Neural cell (in vitro differentiated cells): ENCODE results near the gene SHF. TPM values are rescaled to one million over a fixed set of nuclear protein-coding genes. Genes with fewer than 3 reads are reported as not detected.

Source experiments
- H2AFZ ChIP-seq: fragments of 200-600, 300-800 bp; sonication (generic), shearing (Covaris generic); 2 replicates; pipeline ENCODE4 v1.6.0; 2014; ENCODE audit warnings: low read depth, mild to moderate bottlenecking, antibody characterized with exemption, low read length, moderate library complexity
- H3F3A ChIP-seq: fragments of 200-600 bp; shearing (Covaris generic); 2 replicates; pipeline ENCODE4 v1.6.1; 2016; ENCODE audit warnings: mild to moderate bottlenecking, moderate library complexity, mixed read lengths, antibody characterized with exemption, low read length; ENCODE audit not compliant: insufficient read depth, poor library complexity, severe bottlenecking
- H3K27ac ChIP-seq: fragments of 200-600, 300-800 bp; sonication (generic), shearing (Covaris generic); 2 replicates; pipeline ENCODE4 v1.5.1; 2014; ENCODE audit warnings: mild to moderate bottlenecking, low read length, moderate library complexity
- H3K27me3 ChIP-seq: fragments of 300-800, 200-600 bp; sonication (generic), shearing (Covaris generic); 2 replicates; pipeline ENCODE4 v1.6.0; 2014; ENCODE audit warnings: mild to moderate bottlenecking, low read depth, low read length, moderate library complexity; ENCODE audit not compliant: insufficient read depth
- H3K36me3 ChIP-seq: fragments of 300-800, 200-600 bp; sonication (generic), shearing (Covaris generic); 2 replicates; pipeline ENCODE4 v1.5.1; 2014; ENCODE audit warnings: mild to moderate bottlenecking, antibody characterized with exemption, low read length, moderate library complexity; ENCODE audit not compliant: insufficient read depth
- H3K4me2 ChIP-seq: fragments of 300-800, 200-600 bp; sonication (generic), shearing (Covaris generic); 2 replicates; pipeline ENCODE4 v1.6.0; 2014; ENCODE audit warnings: mild to moderate bottlenecking, low read length
- H3K4me3 ChIP-seq: fragments of 300-800, 200-600 bp; sonication (generic), shearing (Covaris generic); 2 replicates; pipeline ENCODE4 v1.5.1; 2014; ENCODE audit warnings: mild to moderate bottlenecking, low read length, moderate library complexity
- H3K79me2 ChIP-seq: fragments of 200-600 bp; shearing (Covaris generic); replicated peaks from 2 replicates; pipeline ENCODE4 v1.6.0; 2014; ENCODE audit warnings: mild to moderate bottlenecking, low read length, moderate library complexity; ENCODE audit not compliant: insufficient read depth
- H3K9ac ChIP-seq: fragments of 300-800, 200-600 bp; sonication (generic), shearing (Covaris generic); 2 replicates; pipeline ENCODE4 v1.6.1; 2016; ENCODE audit warnings: mild to moderate bottlenecking, low read length, mixed read lengths
- H3K9me2 ChIP-seq: fragments of 200-600 bp; shearing (Covaris generic); 2 replicates; pipeline ENCODE4 v1.6.1; 2016; ENCODE audit warnings: mild to moderate bottlenecking, low read length, mixed read lengths; ENCODE audit not compliant: insufficient read depth
- H3K9me3 ChIP-seq: fragments of 200-600, 300-800 bp; sonication (generic), shearing (Covaris generic); 2 replicates; pipeline ENCODE4 v1.6.1; 2016; ENCODE audit warnings: mild to moderate bottlenecking, mixed run types, low read length, moderate library complexity, mixed read lengths
- H4K20me1 ChIP-seq: fragments of 200-600 bp; shearing (Covaris generic); 2 replicates; pipeline ENCODE4 v1.6.1; 2016; ENCODE audit warnings: mild to moderate bottlenecking, mixed run types; ENCODE audit not compliant: insufficient read depth
- EZH2 ChIP-seq: fragments of 200-600, 300-800 bp; shearing (Covaris generic), sonication (generic); IDR thresholded peaks from 2 replicates; pipeline ENCODE4 v1.6.1; 2014; ENCODE audit warnings: antibody characterized with exemption, low read length, borderline replicate concordance, mild to moderate bottlenecking; ENCODE audit not compliant: insufficient read depth, poor library complexity, severe bottlenecking
- MXI1 ChIP-seq: fragments of 450-650 bp; conservative IDR thresholded peaks from 2 replicates; pipeline ENCODE4 v1.6.1; 2014; ENCODE audit warnings: antibody characterized with exemption, mild to moderate bottlenecking; ENCODE audit not compliant: poor library complexity, severe bottlenecking
- POLR2AphosphoS5 ChIP-seq: IDR thresholded peaks from 2 replicates; pipeline ENCODE4 v1.6.1; 2012
- RAD21 ChIP-seq: fragments of 450-650 bp; conservative IDR thresholded peaks from 2 replicates; pipeline ENCODE4 v1.6.1; 2014; ENCODE audit warnings: antibody characterized with exemption, mild to moderate bottlenecking, moderate library complexity
- SMC3 ChIP-seq: fragments of 450-650 bp; conservative IDR thresholded peaks from 2 replicates; pipeline ENCODE4 v1.6.1; 2014; ENCODE audit warnings: antibody characterized with exemption, mild to moderate bottlenecking, moderate library complexity; ENCODE audit not compliant: poor library complexity
- polyA plus RNA-seq: library from polyadenylated mRNA; depleted of rRNA; stranded (reverse); fragments of >200 nt; gene quantifications from 2 replicates; pipeline ENCODE4 v1.2.3, GENCODE V29; 2014
- TF ChIP-seq, protein P1 (sequence below): fragments of 450-650 bp; IDR thresholded peaks from 2 replicates; pipeline ENCODE4 v1.5.1; 2014; ENCODE audit warnings: antibody characterized with exemption, mild to moderate bottlenecking, moderate library complexity; ENCODE audit not compliant: poor library complexity, severe bottlenecking
- TF ChIP-seq, protein P2 (sequence below): IDR thresholded peaks from 2 replicates; pipeline ENCODE4 v1.6.1; 2012; ENCODE audit warnings: borderline replicate concordance

SHF gene
- polyA plus RNA-seq, 1 donor from 2014 or later, result 41.5 TPM

DNA sequence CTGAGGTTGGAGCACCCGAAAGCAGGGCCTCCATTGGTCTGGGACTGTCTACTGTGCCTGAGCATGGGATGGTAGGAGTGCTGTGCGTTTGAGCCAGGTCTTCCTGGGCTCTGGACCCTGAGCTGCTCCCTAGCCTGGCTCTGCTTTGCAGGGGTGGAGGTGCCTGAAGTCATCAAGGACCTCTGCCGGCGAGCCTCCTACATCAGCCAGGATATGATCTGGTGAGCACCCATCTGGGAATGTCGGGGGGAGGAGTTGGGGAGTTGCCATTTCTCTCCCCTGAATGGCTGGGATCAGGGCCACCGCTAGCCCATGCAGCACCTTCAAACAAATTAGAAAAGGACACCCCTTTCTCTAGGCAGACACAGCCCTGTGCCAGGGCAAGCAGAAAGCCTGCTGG is 37.3 kb downstream of the SHF start:
- TF ChIP-seq, protein P1, sequence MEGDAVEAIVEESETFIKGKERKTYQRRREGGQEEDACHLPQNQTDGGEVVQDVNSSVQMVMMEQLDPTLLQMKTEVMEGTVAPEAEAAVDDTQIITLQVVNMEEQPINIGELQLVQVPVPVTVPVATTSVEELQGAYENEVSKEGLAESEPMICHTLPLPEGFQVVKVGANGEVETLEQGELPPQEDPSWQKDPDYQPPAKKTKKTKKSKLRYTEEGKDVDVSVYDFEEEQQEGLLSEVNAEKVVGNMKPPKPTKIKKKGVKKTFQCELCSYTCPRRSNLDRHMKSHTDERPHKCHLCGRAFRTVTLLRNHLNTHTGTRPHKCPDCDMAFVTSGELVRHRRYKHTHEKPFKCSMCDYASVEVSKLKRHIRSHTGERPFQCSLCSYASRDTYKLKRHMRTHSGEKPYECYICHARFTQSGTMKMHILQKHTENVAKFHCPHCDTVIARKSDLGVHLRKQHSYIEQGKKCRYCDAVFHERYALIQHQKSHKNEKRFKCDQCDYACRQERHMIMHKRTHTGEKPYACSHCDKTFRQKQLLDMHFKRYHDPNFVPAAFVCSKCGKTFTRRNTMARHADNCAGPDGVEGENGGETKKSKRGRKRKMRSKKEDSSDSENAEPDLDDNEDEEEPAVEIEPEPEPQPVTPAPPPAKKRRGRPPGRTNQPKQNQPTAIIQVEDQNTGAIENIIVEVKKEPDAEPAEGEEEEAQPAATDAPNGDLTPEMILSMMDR, result no peak
- no peak for TF ChIP-seq POLR2AphosphoS5
- no peak for TF ChIP-seq SMC3
- no peak for TF ChIP-seq EZH2
- H3K27ac ChIP-seq, result no peak overlapping the region

DNA sequence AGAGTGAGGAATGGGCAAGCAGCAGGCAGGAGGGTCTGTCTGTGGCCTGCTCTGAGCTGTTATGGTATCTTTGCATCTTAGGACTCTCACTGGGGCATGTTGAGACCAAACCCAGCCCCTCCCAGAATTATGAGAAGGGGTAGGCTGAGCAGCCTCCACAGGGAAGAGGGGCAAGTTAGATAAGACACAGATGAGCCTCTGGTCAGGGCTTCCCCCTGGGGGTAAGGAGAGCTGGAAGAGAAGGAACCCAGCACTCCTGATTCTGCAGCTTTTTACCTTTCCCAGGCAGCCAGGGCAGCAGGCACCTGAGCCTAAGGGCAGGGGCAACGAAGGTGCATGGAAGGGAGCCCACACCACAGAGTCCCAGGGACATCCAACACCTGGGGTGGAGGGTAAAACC is 38.7 kb downstream of the SHF start:
- TF ChIP-seq POLR2AphosphoS5 (peak; percentile 14), MXI1 (no peak), RAD21 (no peak)
- TF ChIP-seq, protein P1, result no peak
- TF ChIP-seq, protein P2, sequence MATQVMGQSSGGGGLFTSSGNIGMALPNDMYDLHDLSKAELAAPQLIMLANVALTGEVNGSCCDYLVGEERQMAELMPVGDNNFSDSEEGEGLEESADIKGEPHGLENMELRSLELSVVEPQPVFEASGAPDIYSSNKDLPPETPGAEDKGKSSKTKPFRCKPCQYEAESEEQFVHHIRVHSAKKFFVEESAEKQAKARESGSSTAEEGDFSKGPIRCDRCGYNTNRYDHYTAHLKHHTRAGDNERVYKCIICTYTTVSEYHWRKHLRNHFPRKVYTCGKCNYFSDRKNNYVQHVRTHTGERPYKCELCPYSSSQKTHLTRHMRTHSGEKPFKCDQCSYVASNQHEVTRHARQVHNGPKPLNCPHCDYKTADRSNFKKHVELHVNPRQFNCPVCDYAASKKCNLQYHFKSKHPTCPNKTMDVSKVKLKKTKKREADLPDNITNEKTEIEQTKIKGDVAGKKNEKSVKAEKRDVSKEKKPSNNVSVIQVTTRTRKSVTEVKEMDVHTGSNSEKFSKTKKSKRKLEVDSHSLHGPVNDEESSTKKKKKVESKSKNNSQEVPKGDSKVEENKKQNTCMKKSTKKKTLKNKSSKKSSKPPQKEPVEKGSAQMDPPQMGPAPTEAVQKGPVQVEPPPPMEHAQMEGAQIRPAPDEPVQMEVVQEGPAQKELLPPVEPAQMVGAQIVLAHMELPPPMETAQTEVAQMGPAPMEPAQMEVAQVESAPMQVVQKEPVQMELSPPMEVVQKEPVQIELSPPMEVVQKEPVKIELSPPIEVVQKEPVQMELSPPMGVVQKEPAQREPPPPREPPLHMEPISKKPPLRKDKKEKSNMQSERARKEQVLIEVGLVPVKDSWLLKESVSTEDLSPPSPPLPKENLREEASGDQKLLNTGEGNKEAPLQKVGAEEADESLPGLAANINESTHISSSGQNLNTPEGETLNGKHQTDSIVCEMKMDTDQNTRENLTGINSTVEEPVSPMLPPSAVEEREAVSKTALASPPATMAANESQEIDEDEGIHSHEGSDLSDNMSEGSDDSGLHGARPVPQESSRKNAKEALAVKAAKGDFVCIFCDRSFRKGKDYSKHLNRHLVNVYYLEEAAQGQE, result no peak
- Histone ChIP-seq H2AFZ (no peak overlapping the region), H3F3A (no peaks in the 10 kb centered on the region), H4K20me1 (no peaks in the 10 kb centered on the region), H3K9ac (no peak overlapping the region), H3K27me3 (no peaks in the 10 kb centered on the region), H3K36me3 (no peaks in the 10 kb centered on the region), H3K27ac (no peak overlapping the region), H3K9me2 (no peaks in the 10 kb centered on the region), H3K4me2 (no peak overlapping the region), H3K9me3 (no peaks in the 10 kb centered on the region), H3K79me2 (no peaks in the 10 kb centered on the region), H3K4me3 (no peak overlapping the region)

More for the DNA sequence above, 37.3 kb downstream of the SHF start:
- Histone ChIP-seq H3K9me2 (no peaks in the 10 kb centered on the region), H3K4me2 (no peak overlapping the region), H3K9me3 (no peaks in the 10 kb centered on the region), H3K79me2 (no peaks in the 10 kb centered on the region), H3K9ac (no peak overlapping the region), H4K20me1 (no peaks in the 10 kb centered on the region), H3K27me3 (no peaks in the 10 kb centered on the region), H2AFZ (no peak overlapping the region), H3K4me3 (no peak overlapping the region), H3F3A (no peaks in the 10 kb centered on the region), H3K36me3 (no peaks in the 10 kb centered on the region)
